ENCODE results near the gene TBC1D22A.

TBC1D22A gene

DNA sequence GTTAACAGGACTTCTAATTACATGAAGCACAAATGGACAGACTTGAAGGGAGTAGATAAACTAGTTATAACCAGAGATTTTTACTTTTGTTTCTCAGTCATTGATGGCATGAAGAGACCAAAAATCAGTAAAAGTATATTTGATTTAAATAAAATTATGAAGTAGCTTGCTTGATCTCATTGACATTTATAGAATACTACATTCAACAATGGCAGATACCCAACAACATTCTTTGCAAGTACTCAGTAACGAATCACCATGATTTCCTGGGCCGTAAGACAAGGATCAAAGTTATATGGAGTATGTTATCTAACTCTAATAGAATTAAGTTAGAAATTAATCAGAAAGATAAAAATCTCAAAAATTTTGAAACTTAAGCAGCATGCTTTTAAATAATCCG is 317.6 kb downstream of the TBC1D22A start:
- no peak overlapping the region for H3K4me3 ChIP-seq (ENCODE audit: low read depth, low read length)
- TF ChIP-seq, protein P1, sequence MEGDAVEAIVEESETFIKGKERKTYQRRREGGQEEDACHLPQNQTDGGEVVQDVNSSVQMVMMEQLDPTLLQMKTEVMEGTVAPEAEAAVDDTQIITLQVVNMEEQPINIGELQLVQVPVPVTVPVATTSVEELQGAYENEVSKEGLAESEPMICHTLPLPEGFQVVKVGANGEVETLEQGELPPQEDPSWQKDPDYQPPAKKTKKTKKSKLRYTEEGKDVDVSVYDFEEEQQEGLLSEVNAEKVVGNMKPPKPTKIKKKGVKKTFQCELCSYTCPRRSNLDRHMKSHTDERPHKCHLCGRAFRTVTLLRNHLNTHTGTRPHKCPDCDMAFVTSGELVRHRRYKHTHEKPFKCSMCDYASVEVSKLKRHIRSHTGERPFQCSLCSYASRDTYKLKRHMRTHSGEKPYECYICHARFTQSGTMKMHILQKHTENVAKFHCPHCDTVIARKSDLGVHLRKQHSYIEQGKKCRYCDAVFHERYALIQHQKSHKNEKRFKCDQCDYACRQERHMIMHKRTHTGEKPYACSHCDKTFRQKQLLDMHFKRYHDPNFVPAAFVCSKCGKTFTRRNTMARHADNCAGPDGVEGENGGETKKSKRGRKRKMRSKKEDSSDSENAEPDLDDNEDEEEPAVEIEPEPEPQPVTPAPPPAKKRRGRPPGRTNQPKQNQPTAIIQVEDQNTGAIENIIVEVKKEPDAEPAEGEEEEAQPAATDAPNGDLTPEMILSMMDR (IDR thresholded peaks at IDR 0.05; ENCODE audit: low read depth, low read length), result no peak

DNA sequence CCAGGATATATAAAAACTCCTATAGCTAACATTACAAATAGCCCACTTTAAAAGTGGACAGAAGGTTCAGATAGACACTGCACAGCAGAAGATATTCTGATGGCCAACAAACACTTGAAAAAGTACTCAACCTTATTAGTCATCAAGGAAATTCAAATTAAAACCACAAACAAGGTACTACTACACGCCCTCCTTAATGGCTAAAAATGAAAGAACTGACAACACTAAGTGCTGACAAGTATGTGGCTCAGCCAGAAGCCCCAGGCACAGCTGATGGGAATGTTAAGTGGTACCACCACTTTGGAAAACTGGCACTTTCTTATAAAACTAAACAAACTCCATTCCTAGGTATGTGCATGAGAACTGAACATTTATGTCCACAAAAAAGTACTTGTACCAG is 320.1 kb downstream of the TBC1D22A start:
- no peak overlapping the region for H3K4me3 ChIP-seq (ENCODE audit: low read depth, low read length)

DNA sequence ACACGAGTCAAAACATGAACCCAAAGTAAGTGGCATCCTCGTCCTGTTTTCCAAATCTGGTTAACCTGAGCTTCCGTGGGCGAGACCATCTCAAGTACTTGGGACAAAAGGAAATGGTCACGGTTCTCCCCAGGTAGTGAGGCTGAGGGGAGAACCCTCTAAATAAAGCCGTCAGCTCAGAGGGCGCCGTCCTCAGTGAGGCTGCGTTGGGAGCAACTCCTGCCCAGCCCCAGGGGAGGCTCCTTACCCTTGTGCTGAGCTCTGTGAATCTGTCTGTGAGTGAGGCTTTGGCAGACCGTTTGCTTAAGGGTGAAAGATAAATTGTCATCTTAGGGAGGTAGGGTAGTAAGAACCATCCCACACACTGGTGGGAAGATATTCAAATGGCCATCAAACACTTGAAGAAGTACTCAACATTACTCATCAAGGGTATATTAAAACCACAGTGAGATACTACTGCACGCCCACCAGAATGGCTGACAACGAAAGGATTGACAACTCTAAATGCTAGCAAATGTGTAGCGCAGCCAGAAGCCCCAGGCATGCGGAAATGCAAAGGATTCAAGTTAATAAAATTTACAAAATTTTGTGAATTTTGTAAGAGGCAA is 321.0 kb downstream of the TBC1D22A start:
- H3K4me3 ChIP-seq (ENCODE audit: low read depth, low read length), result no peak overlapping the region
- TF ChIP-seq, protein P1 (IDR thresholded peaks at IDR 0.05; ENCODE audit: low read depth, low read length), result no peak

More for the DNA sequence above, 320.1 kb downstream of the TBC1D22A start:
- TF ChIP-seq, protein P1 (IDR thresholded peaks at IDR 0.05; ENCODE audit: low read depth, low read length), result no peak

DNA sequence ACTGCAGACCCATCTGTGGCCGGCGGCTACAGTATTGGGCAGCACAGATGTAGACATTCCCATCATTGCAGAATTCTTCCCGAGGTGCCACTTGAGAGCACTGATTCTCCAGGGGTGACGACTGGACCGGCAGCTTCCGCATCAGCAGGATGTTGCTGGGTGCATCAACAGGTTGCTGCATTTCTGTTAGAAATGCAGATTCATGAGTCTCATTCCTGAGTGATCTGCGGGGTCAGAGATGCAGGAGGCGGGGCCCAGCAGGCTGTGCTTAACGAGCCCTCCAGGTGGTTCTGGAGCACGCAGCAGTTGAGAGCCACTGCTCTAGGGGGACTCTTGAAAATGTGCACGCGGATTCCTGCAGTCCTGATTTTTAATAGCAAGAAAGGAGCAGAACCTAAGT is 321.8 kb downstream of the TBC1D22A start:
- H3K4me3 ChIP-seq (ENCODE audit: low read depth, low read length), result no peak overlapping the region
- TF ChIP-seq, protein P1 (IDR thresholded peaks at IDR 0.05; ENCODE audit: low read depth, low read length), result no peak

DNA sequence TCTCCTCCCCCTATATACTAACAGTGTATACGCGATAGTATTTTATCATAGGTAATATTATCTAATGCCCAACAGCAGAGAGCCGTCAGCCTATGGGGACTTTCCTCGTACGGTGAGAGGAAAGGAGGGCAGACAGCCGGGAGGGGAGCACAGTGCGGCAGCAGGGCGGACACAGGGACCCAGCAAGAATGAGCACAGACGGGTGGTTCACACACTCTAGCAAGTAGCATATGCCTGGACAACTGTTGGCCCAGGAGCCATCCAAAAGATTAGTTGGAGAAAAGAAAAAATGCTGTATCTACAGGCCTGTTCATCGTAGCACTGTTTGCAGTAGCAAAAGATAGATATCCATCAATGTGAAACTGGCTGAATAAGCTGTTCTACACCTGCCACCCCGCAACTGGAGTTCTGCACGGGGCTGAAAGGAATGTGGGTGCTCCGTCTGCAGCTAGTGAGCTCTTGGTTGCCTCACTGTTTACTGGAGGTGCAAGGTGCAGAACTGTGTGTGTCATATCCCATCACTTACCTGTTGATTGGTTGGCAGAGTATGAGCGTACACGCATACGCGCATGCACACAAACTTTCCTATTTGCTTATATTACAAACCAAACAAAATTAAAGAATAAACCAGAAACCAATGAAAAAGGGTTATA is 324.3 kb downstream of the TBC1D22A start:
- H3K4me3 ChIP-seq (ENCODE audit: low read depth, low read length), result no peak overlapping the region
- TF ChIP-seq, protein P1 (IDR thresholded peaks at IDR 0.05; ENCODE audit: low read depth, low read length), result no peak

DNA sequence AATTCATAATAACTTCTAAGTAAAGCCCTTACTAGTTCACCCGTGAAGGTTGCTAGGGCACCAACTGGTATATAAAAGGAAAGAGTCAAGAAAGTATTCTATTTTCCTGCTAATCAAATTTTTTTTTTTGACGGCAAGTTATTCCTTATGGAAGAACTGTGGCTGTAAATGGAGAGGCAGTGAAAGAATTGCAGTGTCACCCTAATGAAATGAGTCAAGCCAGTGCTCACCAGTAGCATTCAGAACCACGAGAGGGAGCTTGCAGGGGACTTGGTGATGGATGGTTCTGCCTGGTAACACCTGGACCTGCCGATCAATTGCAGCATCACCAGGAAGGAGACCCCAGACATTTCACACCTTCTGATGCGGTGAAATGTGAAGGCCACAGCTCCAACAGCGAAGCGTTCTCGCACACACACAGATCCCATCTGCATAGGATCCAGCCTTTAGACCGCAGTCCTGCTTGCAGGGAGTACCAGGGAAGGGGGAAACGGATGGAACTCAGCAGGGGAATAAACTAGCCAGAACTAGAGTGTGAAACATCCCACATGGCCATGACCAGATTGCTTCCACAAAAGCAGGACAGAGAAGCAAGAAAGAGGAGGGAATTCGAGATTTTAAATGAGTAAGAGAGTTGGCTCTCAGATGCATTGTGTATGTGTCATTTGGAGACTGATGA is 326.2 kb downstream of the TBC1D22A start:
- TF ChIP-seq, protein P1 (IDR thresholded peaks at IDR 0.05; ENCODE audit: low read depth, low read length), result no peak
- no peak overlapping the region for H3K4me3 ChIP-seq (ENCODE audit: low read depth, low read length)

DNA sequence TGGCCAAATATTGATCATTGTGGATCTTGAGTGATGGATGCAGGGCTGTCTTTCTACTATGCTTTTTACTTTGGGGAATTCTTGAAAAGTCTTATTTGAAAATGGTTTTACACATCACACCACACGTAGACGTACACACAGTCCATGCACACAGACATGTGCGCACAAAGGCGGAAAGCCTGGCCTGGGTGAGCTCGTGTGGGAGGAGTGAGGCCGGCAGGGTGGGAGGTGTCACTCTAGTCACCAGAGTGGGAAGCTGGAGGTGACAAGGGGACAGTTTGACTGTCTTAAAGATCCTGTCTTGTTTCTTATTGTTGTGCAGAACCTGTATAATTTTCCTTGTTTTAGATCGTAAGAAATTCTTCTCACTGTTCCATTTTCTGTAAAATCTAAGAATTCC is 326.9 kb downstream of the TBC1D22A start:
- no peak overlapping the region for H3K4me3 ChIP-seq (ENCODE audit: low read depth, low read length)
- TF ChIP-seq, protein P1 (IDR thresholded peaks at IDR 0.05; ENCODE audit: low read depth, low read length), result no peak

Data from WI38 (cell line).